Measurements from ENCODE around the gene SERPINB12.

SERPINB12 gene

DNA sequence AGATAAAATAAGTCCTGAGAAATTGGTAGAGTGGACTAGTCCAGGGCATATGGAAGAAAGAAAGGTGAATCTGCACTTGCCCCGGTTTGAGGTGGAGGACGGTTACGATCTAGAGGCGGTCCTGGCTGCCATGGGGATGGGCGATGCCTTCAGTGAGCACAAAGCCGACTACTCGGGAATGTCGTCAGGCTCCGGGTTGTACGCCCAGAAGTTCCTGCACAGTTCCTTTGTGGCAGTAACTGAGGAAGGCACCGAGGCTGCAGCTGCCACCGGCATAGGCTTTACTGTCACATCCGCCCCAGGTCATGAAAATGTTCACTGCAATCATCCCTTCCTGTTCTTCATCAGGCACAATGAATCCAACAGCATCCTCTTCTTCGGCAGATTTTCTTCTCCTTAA, 54.8 kb downstream of the SERPINB12 start (continued):
- TF ChIP-seq ZNF768 (tag by site-specific recombination; IDR thresholded peaks at IDR 0.05) (no peak), KLF9 (tag by site-specific recombination; IDR thresholded peaks at IDR 0.05; ENCODE audit: low read depth) (no peak), ZBTB11 (tag by site-specific recombination; conservative IDR thresholded peaks at IDR 0.05; ENCODE audit: low read depth) (no peak), ZNF221 (tag by site-specific recombination; IDR thresholded peaks at IDR 0.05; ENCODE audit: borderline replicate concordance) (no peak), ZSCAN23 (tag by site-specific recombination; IDR thresholded peaks at IDR 0.05) (no peak), ZNF121 (tag by site-specific recombination; IDR thresholded peaks at IDR 0.05) (no peak), HIC1 (tag by site-specific recombination; IDR thresholded peaks at IDR 0.05) (no peak), ZNF280D (tag by site-specific recombination; IDR thresholded peaks at IDR 0.05) (no peak), ZIC2 (tag by site-specific recombination; IDR thresholded peaks at IDR 0.05) (no peak), ZFP69B (tag by site-specific recombination; IDR thresholded peaks at IDR 0.05) (no peak), ZBTB7A (tag by site-specific recombination; IDR thresholded peaks at IDR 0.05; ENCODE audit: low read depth) (no peak), ZNF155 (tag by site-specific recombination; IDR thresholded peaks at IDR 0.05) (no peak)
- TF ChIP-seq, protein P1, sequence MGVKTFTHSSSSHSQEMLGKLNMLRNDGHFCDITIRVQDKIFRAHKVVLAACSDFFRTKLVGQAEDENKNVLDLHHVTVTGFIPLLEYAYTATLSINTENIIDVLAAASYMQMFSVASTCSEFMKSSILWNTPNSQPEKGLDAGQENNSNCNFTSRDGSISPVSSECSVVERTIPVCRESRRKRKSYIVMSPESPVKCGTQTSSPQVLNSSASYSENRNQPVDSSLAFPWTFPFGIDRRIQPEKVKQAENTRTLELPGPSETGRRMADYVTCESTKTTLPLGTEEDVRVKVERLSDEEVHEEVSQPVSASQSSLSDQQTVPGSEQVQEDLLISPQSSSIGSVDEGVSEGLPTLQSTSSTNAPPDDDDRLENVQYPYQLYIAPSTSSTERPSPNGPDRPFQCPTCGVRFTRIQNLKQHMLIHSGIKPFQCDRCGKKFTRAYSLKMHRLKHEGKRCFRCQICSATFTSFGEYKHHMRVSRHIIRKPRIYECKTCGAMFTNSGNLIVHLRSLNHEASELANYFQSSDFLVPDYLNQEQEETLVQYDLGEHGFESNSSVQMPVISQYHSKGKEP (tag by site-specific recombination; IDR thresholded peaks at IDR 0.05): no peak
- TF ChIP-seq, protein P2, sequence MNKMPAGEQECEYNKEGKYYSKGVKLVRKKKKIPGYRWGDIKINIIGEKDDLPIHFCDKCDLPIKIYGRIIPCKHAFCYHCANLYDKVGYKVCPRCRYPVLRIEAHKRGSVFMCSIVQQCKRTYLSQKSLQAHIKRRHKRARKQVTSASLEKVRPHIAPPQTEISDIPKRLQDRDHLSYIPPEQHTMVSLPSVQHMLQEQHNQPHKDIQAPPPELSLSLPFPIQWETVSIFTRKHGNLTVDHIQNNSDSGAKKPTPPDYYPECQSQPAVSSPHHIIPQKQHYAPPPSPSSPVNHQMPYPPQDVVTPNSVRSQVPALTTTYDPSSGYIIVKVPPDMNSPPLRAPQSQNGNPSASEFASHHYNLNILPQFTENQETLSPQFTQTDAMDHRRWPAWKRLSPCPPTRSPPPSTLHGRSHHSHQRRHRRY (tag by site-specific recombination; IDR thresholded peaks at IDR 0.05): no peak
- TF ChIP-seq, protein P3, sequence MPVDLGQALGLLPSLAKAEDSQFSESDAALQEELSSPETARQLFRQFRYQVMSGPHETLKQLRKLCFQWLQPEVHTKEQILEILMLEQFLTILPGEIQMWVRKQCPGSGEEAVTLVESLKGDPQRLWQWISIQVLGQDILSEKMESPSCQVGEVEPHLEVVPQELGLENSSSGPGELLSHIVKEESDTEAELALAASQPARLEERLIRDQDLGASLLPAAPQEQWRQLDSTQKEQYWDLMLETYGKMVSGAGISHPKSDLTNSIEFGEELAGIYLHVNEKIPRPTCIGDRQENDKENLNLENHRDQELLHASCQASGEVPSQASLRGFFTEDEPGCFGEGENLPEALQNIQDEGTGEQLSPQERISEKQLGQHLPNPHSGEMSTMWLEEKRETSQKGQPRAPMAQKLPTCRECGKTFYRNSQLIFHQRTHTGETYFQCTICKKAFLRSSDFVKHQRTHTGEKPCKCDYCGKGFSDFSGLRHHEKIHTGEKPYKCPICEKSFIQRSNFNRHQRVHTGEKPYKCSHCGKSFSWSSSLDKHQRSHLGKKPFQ (tag by site-specific recombination; IDR thresholded peaks at IDR 0.05): no peak

Data from HEK293 (cell line).